HepG2 (cell line): ENCODE measurements around the gene JOSD2. TPM values are rescaled to one million over a fixed set of nuclear protein-coding genes. Genes with fewer than 3 reads are reported as not detected.

ENCODE experiments used
- ATAC-seq: fragments of 200-7000 bp; cut with Tn5 transposase; 3 replicates; pipeline ENCODE4 v1.9.1; 2020; ENCODE audit warnings: mild to moderate bottlenecking, moderate library complexity
- BruUV-seq: library from RNA; stranded (reverse); fragments of 400-500 nt; replicated peaks from 2 replicates; lab custom pipeline; 2021; lab: Mats Ljungman, UMichigan
- CTCF ChIA-PET: fragments of 300-600 bp; formaldehyde crosslinking; extraction: SDS; loops from one replicate; lab custom pipeline; 2021; ENCODE audit warnings: low total read pairs, inconsistent platforms, low intra/inter-chr PET ratio; lab: Yijun Ruan, JAX
- POLR2A ChIA-PET: fragments of 350-600 bp; sonication (Branson Sonifier 250); formaldehyde crosslinking; loops from one replicate; lab custom pipeline; 2020; ENCODE audit warnings: antibody characterized with exemption, inconsistent platforms; lab: Yijun Ruan, JAX
- DNase-seq: peaks from one replicate; pipeline ENCODE4 v3.0.0-alpha.2; 2015; ENCODE audit warnings: low spot score
- FAIRE-seq: peaks from 3 replicates; lab custom pipeline; 2011; peaks lifted over from hg19 to GRCh38; lab: Jason Lieb, UNC
- H2AFZ ChIP-seq: one replicate; pipeline ENCODE4 v1.6.1; 2011; ENCODE audit warnings: low read length, inconsistent platforms
- H3K27ac ChIP-seq: fragments of 300-600 bp; 3 replicates; pipeline ENCODE4 v1.8.0; 2011; ENCODE audit warnings: mixed run types, mild to moderate bottlenecking, mixed read lengths, low read length, inconsistent platforms; ENCODE audit not compliant: insufficient read depth; ENCODE audit errors: extremely low read length
- H3K27me3 ChIP-seq, 2 experiments: fragments of 200-600 bp in 1 of 2; 2 replicates in 1 of 2; 3 replicates in 1 of 2; pipeline versions ENCODE4 v1.6.0 to v1.8.0; 2011; ENCODE audit warnings: low read length in 2 of 2, mild to moderate bottlenecking in 2 of 2, moderate library complexity in 2 of 2, inconsistent platforms in 1 of 2; ENCODE audit not compliant: insufficient read depth in 2 of 2, control insufficient read depth in 1 of 2
- H3K36me3 ChIP-seq, 2 experiments: fragments of 200-600 bp in 1 of 2; replicated peaks in 1 of 2; 2 replicates in 1 of 2; 3 replicates in 1 of 2; pipeline versions ENCODE4 v1.5.1 to v1.8.0; 2011; ENCODE audit warnings: low read length in 2 of 2, inconsistent platforms in 1 of 2; ENCODE audit not compliant: insufficient read depth in 2 of 2, control insufficient read depth in 1 of 2
- H3K4me1 ChIP-seq: 2 replicates; pipeline ENCODE4 v1.5.1; 2012; ENCODE audit warnings: low read length, inconsistent platforms; ENCODE audit not compliant: insufficient read depth
- H3K4me2 ChIP-seq: 2 replicates; pipeline ENCODE4 v1.6.0; 2011; ENCODE audit warnings: low read depth, low read length, inconsistent platforms
- H3K4me3 ChIP-seq, 3 experiments: fragments of 200-600 bp in 1 of 3; sonication (generic), shearing (Covaris generic) in 1 of 3; replicated peaks in 1 of 3; 2 replicates each; pipeline ENCODE4 v1.5.1; 2011 to 2016; ENCODE audit warnings: low read length in 3 of 3, inconsistent platforms in 2 of 3, low read depth in 2 of 3, mild to moderate bottlenecking in 2 of 3, control low read depth in 1 of 3, mixed read lengths in 1 of 3; ENCODE audit not compliant: insufficient read depth in 1 of 3
- H3K79me2 ChIP-seq: one replicate; pipeline ENCODE4 v1.6.1; 2011; ENCODE audit warnings: low read length, inconsistent platforms; ENCODE audit not compliant: insufficient read depth
- H3K9ac ChIP-seq: 2 replicates; pipeline ENCODE4 v1.6.0; 2011; ENCODE audit warnings: mild to moderate bottlenecking, low read depth, low read length, inconsistent platforms; ENCODE audit not compliant: insufficient read depth
- H3K9me3 ChIP-seq: 2 replicates; pipeline ENCODE4 v1.5.1; 2012; ENCODE audit warnings: mild to moderate bottlenecking, low read length
- H4K20me1 ChIP-seq: 2 replicates; pipeline ENCODE4 v1.6.0; 2011; ENCODE audit warnings: inconsistent platforms, mild to moderate bottlenecking, low read length, moderate library complexity; ENCODE audit not compliant: insufficient read depth
- HNRNPK ChIP-seq: fragments of 200-400 bp; formaldehyde crosslinking; IDR thresholded peaks from 2 replicates; pipeline ENCODE4 v1.6.1; 2018; ENCODE audit warnings: low read length, low read depth, moderate library complexity, mild to moderate bottlenecking; ENCODE audit not compliant: poor library complexity, severe bottlenecking
- PCBP2 ChIP-seq: fragments of 200-400 bp; formaldehyde crosslinking; optimal IDR thresholded peaks from 2 replicates; pipeline ENCODE3; 2018; ENCODE audit warnings: low read length, low read depth; ENCODE audit not compliant: poor library complexity, severe bottlenecking
- ZKSCAN5 ChIP-seq: sonication (generic); formaldehyde crosslinking; IDR thresholded peaks from 2 replicates; pipeline ENCODE4 v1.5.1; 2020; ENCODE audit warnings: mild to moderate bottlenecking, missing genetic modification reagents
- WGBS: methylation state at CpG from one replicate; pipeline ENCODE4 v1.1.6; 2017; ENCODE audit warnings: low lambda C conversion rate; 5-methylcytosine and 5-hydroxymethylcytosine counted together
- in situ Hi-C: cut with HindIII; loops from 2 replicates; pipeline ENCODE4 v1.10.0; 2017; ENCODE audit warnings: low pct_unique_long_range_greater_than_20kb; ENCODE audit not compliant: extremely low pct_ligation_motif_present
- intact Hi-C: fragments of 100-400 bp; cut with micrococcal nuclease; formaldehyde crosslinking; loops from one replicate; pipeline ENCODE4 v1.10.0; 2022; ENCODE audit not compliant: unreplicated experiment
- polyA plus RNA-seq, 8 experiments: library from polyadenylated mRNA; depleted of rRNA in 3 of 8; stranded (reverse) in 7 of 8; unstranded in 1 of 8; fragments of >200 nt; fragmentation: Illumina TruSeq in 4 of 8; extraction: Trizol in 4 of 8; gene quantifications; 2 replicates each; pipeline versions ENCODE4 v1.2.1 to v1.2.3, GENCODE V29; 2011 to 2016; ENCODE audit warnings: low read depth in 4 of 8, missing spikeins in 1 of 8, mixed read lengths in 1 of 8; ENCODE audit not compliant: insufficient read depth in 1 of 8
- total RNA-seq, 5 experiments: library from RNA; depleted of rRNA; stranded (reverse); fragments of >200 nt; fragmentation: Illumina TruSeq; extraction: Trizol; gene quantifications; 2 replicates each; pipeline ENCODE4 v1.2.3, GENCODE V29; 2016; ENCODE audit warnings: low read depth in 1 of 5
- TF ChIP-seq, protein P1 (sequence below): sonication (generic); formaldehyde crosslinking; IDR thresholded peaks from 2 replicates; pipeline ENCODE4 v1.5.1; 2020; ENCODE audit warnings: missing genetic modification reagents, mild to moderate bottlenecking, borderline replicate concordance
- TF ChIP-seq, protein P2 (sequence below): sonication (generic); formaldehyde crosslinking; IDR thresholded peaks from one replicate; pipeline ENCODE4 v1.5.1; 2020; ENCODE audit warnings: mild to moderate bottlenecking, missing genetic modification reagents; ENCODE audit errors: not compliant biosample characterization

The JOSD2 gene
- total and polyA plus RNA-seq, 2 of the 13 experiments (the other 11 are each of a cell fraction or from before 2014, with no cell fraction given): 2.0 to 4.1 TPM

DNA sequence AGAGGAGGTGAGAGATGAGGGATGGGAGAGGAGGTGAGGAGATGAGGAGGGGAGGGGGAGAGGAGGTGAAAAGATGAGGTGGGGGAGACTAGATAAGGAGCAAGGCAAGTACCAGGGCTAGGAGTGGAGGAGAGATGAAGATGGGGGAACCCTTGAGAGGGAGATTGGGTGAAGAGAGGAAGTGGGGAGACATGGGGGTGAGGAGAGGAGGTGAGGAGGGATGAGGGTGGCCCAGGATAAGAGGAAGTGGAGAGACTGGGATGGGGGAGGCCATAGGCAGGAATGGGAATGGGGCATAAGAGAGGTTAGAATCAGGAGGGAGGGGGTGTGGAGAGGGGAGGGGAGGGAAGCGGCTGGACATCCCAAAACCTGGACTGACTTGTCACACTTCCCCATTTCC lies 51.4 kb downstream of the JOSD2 start:
- Histone ChIP-seq H3K27me3 (peaks cover 0 to 7% of the 10 kb centered on the region in 2 experiments; a peak in 2 of 5 replicates), H3K4me1 (peaks cover 30% of the 10 kb centered on the region), H3K4me3 (no peak overlapping the region), H3K27ac (no peak overlapping the region), H2AFZ (no peak overlapping the region), H3K4me2 (no peak overlapping the region), H4K20me1 (no peaks in the 10 kb centered on the region), H3K9me3 (no peaks in the 10 kb centered on the region), H3K9ac (no peak overlapping the region), H3K79me2 (no peaks in the 10 kb centered on the region), H3K36me3 (no peaks in the 10 kb centered on the region)
- in situ Hi-C loops: loop anchor here (10.0 kb wide), 1 partner anchor 85 kb away; the partner anchor contains the start of gene NR1H2
- intact Hi-C loops: loop anchor here (1.0 kb wide), 1 partner anchor 91 kb away; no protein-coding TSS in a partner anchor
- ChIA-PET CTCF (interaction anchor here (3.4 kb wide), 1 partner anchor 91 kb away, joined by 16 read pairs; no protein-coding TSS in a partner anchor), POLR2A (no interaction called here)
- no peak for FAIRE-seq
- TF ChIP-seq, protein P1, sequence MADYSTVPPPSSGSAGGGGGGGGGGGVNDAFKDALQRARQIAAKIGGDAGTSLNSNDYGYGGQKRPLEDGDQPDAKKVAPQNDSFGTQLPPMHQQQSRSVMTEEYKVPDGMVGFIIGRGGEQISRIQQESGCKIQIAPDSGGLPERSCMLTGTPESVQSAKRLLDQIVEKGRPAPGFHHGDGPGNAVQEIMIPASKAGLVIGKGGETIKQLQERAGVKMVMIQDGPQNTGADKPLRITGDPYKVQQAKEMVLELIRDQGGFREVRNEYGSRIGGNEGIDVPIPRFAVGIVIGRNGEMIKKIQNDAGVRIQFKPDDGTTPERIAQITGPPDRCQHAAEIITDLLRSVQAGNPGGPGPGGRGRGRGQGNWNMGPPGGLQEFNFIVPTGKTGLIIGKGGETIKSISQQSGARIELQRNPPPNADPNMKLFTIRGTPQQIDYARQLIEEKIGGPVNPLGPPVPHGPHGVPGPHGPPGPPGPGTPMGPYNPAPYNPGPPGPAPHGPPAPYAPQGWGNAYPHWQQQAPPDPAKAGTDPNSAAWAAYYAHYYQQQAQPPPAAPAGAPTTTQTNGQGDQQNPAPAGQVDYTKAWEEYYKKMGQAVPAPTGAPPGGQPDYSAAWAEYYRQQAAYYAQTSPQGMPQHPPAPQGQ (CRISPR knock-in tag): no peak
- TF ChIP-seq ZKSCAN5 (CRISPR knock-in tag): 0 out of 2 replicates have a peak, but pooled peaks have one; percentile 24
- peak; percentile 55 for TF ChIP-seq PCBP2
- no peak for ATAC-seq
- WGBS: 5% methylated on average over 1 of the region's 1 CpG
- no peak for DNase-seq
- BruUV-seq: no TSS peak

DNA sequence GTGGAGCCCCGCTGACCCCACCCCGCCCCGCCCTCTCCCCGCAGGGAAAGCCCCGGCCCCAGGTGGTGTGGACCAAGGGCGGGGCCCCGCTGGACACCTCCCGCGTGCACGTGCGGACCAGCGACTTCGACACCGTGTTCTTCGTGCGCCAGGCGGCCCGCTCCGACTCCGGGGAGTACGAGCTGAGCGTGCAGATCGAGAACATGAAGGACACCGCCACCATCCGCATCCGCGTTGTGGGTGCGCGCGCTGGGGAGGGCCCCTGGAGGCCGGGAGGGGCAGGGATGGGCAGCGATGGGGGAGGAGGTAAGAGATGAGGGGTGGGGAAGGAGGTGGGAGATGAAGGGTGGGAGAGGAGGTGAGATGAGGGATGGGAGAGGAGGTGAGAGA lies 51.9 kb downstream of the JOSD2 start:
- 53% methylated on average over 29 of the region's 32 CpGs for WGBS
- BruUV-seq: no TSS peak
- CTCF ChIA-PET: interaction anchor here (3.4 kb wide), 1 partner anchor 90 kb away, joined by 16 read pairs; no protein-coding TSS in a partner anchor
- H3K79me2 ChIP-seq: no peaks in the 10 kb centered on the region
- no peak overlapping the region for H3K9ac ChIP-seq
- FAIRE-seq (no peak), DNase-seq (no peak), ATAC-seq (no peak)
- no peak overlapping the region for H3K27ac ChIP-seq
- POLR2A ChIA-PET: no interaction called here
- no peak overlapping the region for H3K4me3 ChIP-seq
- H3K9me3 ChIP-seq: no peaks in the 10 kb centered on the region
- peaks cover 0 to 7% of the 10 kb centered on the region in 2 experiments; a peak in 2 of 5 replicates for H3K27me3 ChIP-seq
- no peak overlapping the region for H3K4me2 ChIP-seq
- in situ Hi-C loops (no loop called here), intact Hi-C loops (no loop called here)
- no peaks in the 10 kb centered on the region for H3K36me3 ChIP-seq
- peaks cover 24% of the 10 kb centered on the region for H3K4me1 ChIP-seq
- no peaks in the 10 kb centered on the region for H4K20me1 ChIP-seq
- H2AFZ ChIP-seq: no peak overlapping the region
- TF ChIP-seq, protein P2, sequence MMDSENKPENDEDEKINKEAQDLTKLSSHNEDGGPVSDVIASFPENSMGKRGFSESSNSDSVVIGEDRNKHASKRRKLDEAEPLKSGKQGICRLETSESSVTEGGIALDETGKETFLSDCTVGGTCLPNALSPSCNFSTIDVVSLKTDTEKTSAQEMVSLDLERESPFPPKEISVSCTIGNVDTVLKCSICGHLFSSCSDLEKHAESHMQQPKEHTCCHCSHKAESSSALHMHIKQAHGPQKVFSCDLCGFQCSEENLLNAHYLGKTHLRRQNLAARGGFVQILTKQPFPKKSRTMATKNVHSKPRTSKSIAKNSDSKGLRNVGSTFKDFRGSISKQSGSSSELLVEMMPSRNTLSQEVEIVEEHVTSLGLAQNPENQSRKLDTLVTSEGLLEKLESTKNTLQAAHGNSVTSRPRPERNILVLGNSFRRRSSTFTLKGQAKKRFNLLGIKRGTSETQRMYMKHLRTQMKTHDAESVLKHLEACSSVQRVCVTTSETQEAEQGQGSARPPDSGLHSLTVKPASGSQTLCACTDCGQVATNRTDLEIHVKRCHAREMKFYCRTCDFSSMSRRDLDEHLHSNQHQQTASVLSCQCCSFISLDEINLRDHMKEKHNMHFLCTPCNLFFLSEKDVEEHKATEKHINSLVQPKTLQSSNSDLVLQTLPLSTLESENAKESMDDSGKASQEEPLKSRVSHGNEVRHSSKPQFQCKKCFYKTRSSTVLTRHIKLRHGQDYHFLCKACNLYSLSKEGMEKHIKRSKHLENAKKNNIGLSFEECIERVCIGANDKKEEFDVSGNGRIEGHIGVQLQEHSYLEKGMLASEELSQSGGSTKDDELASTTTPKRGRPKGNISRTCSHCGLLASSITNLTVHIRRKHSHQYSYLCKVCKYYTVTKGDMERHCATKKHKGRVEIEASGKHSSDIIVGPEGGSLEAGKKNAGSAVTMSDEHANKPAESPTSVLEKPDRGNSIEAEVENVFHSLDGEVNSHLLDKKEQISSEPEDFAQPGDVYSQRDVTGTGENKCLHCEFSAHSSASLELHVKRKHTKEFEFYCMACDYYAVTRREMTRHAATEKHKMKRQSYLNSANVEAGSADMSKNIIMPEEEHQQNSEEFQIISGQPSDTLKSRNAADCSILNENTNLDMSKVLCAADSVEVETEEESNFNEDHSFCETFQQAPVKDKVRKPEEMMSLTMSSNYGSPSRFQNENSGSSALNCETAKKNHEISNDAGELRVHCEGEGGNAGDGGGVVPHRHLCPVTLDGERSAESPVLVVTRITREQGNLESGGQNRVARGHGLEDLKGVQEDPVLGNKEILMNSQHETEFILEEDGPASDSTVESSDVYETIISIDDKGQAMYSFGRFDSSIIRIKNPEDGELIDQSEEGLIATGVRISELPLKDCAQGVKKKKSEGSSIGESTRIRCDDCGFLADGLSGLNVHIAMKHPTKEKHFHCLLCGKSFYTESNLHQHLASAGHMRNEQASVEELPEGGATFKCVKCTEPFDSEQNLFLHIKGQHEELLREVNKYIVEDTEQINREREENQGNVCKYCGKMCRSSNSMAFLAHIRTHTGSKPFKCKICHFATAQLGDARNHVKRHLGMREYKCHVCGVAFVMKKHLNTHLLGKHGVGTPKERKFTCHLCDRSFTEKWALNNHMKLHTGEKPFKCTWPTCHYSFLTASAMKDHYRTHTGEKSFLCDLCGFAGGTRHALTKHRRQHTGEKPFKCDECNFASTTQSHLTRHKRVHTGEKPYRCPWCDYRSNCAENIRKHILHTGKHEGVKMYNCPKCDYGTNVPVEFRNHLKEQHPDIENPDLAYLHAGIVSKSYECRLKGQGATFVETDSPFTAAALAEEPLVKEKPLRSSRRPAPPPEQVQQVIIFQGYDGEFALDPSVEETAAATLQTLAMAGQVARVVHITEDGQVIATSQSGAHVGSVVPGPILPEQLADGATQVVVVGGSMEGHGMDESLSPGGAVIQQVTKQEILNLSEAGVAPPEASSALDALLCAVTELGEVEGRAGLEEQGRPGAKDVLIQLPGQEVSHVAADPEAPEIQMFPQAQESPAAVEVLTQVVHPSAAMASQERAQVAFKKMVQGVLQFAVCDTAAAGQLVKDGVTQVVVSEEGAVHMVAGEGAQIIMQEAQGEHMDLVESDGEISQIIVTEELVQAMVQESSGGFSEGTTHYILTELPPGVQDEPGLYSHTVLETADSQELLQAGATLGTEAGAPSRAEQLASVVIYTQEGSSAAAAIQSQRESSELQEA: no peak
- TF ChIP-seq HNRNPK: peak; percentile 78
